ENCODE measurements around the gene SLC1A3.

DNA sequence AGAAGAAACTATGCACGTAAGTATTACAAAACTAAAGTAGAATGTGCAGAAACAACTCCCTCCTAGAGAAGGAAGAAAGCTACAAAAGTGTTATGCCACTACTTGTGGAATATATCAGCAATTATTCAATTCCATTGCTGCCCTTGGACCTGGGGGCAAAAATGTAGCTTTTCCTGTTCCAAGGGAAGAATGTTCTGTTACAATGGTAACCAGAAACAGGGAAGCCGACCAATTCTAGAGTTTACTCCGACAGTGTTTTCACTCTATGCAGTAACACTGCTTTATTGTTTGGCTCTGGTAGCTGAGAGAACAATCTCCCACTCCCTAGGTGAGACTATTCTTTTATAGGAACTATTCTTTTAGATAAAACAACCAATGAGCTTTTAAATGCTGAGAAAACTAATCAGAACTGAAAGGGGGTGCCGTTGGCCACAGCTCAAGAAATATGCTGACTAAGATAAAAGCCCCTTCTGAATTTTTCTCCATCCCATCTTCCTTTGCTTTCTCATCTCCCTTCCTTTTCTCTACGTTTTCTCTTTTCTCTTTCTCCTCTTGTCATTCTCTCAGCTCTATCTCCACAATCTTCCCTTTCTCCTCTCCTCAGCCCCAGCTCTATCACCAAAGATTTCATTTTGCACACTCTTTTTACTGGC, 54.1 kb downstream of the SLC1A3 start:
- TF ChIP-seq, protein P1, sequence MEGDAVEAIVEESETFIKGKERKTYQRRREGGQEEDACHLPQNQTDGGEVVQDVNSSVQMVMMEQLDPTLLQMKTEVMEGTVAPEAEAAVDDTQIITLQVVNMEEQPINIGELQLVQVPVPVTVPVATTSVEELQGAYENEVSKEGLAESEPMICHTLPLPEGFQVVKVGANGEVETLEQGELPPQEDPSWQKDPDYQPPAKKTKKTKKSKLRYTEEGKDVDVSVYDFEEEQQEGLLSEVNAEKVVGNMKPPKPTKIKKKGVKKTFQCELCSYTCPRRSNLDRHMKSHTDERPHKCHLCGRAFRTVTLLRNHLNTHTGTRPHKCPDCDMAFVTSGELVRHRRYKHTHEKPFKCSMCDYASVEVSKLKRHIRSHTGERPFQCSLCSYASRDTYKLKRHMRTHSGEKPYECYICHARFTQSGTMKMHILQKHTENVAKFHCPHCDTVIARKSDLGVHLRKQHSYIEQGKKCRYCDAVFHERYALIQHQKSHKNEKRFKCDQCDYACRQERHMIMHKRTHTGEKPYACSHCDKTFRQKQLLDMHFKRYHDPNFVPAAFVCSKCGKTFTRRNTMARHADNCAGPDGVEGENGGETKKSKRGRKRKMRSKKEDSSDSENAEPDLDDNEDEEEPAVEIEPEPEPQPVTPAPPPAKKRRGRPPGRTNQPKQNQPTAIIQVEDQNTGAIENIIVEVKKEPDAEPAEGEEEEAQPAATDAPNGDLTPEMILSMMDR (IDR thresholded peaks at IDR 0.05) = no peak
- no peak for TF ChIP-seq POLR2A (IDR thresholded peaks at IDR 0.05)
